WTC11 (cell line): Measurements from ENCODE around the gene WDR55. TPM values are rescaled to one million over a fixed set of nuclear protein-coding genes. Genes with fewer than 3 reads are reported as not detected.
"Not testable (repeated sequence)": the region's sequence is repeated elsewhere in the genome, so short reads cannot be mapped to it uniquely, and the experiment has no call there.

Experiments used
- ATAC-seq: fragments of 200-7000 bp; cut with Tn5 transposase; 2 replicates; pipeline ENCODE4 v1.10.0; 2021; ENCODE audit warnings: mild to moderate bottlenecking, moderate library complexity
- CTCF ChIA-PET: fragments of 300-600 bp; sonication (Branson Sonifier 250); formaldehyde crosslinking; loops from one replicate; lab custom pipeline; 2021; ENCODE audit warnings: antibody characterized with exemption; lab: Charles Lee
- POLR2A ChIA-PET: fragments of 350-600 bp; sonication (Branson Sonifier 250); formaldehyde crosslinking; loops from one replicate; lab custom pipeline; 2021; ENCODE audit warnings: antibody characterized with exemption; lab: Charles Lee
- DNase-seq: peaks from one replicate; pipeline ENCODE4 v3.0.0; 2021; ENCODE audit warnings: low spot score
- H3K27ac Mint-ChIP-seq: 2 replicates; pipeline ENCODE4 v1.8.0; 2021; ENCODE audit warnings: mixed read lengths
- H3K27me3 Mint-ChIP-seq: 2 replicates; pipeline ENCODE4 v1.8.0; 2021; ENCODE audit warnings: low read depth, mild to moderate bottlenecking, moderate library complexity, mixed read lengths
- H3K36me3 Mint-ChIP-seq: 2 replicates; pipeline ENCODE4 v1.8.0; 2021; ENCODE audit warnings: mixed read lengths
- H3K4me1 Mint-ChIP-seq: 2 replicates; pipeline ENCODE4 v1.8.0; 2022; ENCODE audit warnings: mixed read lengths
- H3K4me3 Mint-ChIP-seq: 2 replicates; pipeline ENCODE4 v1.8.0; 2021; ENCODE audit warnings: mild to moderate bottlenecking, moderate library complexity, mixed read lengths
- H3K9me3 Mint-ChIP-seq: 2 replicates; pipeline ENCODE4 v1.8.0; 2021; ENCODE audit warnings: mixed read lengths
- ATF6 ChIP-seq: sonication (generic); formaldehyde crosslinking; IDR thresholded peaks from 2 replicates; pipeline ENCODE4 v1.8.1; 2023; ENCODE audit warnings: mild to moderate bottlenecking, missing genetic modification reagents
- E2F4 ChIP-seq: sonication (generic); formaldehyde crosslinking; IDR thresholded peaks from 2 replicates; pipeline ENCODE4 v1.8.1; 2022; ENCODE audit warnings: low read depth, mild to moderate bottlenecking, moderate library complexity, missing genetic modification reagents, borderline replicate concordance
- ESRRA ChIP-seq: sonication (generic); formaldehyde crosslinking; IDR thresholded peaks from 2 replicates; pipeline ENCODE4 v1.8.1; 2022; ENCODE audit warnings: mild to moderate bottlenecking, missing genetic modification reagents, borderline replicate concordance
- FOXJ3 ChIP-seq: sonication (generic); formaldehyde crosslinking; IDR thresholded peaks from 2 replicates; pipeline ENCODE4 v1.9.0; 2021; ENCODE audit warnings: missing genetic modification reagents, mild to moderate bottlenecking, borderline replicate concordance
- IRF1 ChIP-seq: sonication (generic); formaldehyde crosslinking; IDR thresholded peaks from 2 replicates; pipeline ENCODE4 v1.8.0; 2023; ENCODE audit warnings: missing genetic modification reagents
- SOX15 ChIP-seq: fragments of 250-450 bp; sonication (Bioruptor Pico); IDR thresholded peaks from 2 replicates; pipeline ENCODE4 v1.9.0; 2021; ENCODE audit warnings: mild to moderate bottlenecking
- TEAD4 ChIP-seq: sonication (generic); formaldehyde crosslinking; IDR thresholded peaks from 2 replicates; pipeline ENCODE4 v1.8.0; 2022; ENCODE audit warnings: mild to moderate bottlenecking, missing genetic modification reagents
- ZBTB21 ChIP-seq: sonication (generic); formaldehyde crosslinking; IDR thresholded peaks from 2 replicates; pipeline ENCODE4 v1.8.1; 2023; ENCODE audit warnings: mild to moderate bottlenecking, missing genetic modification reagents, borderline replicate concordance
- ZNF263 ChIP-seq: sonication (generic); formaldehyde crosslinking; IDR thresholded peaks from 2 replicates; pipeline ENCODE4 v1.8.1; 2022; ENCODE audit warnings: low read depth, mild to moderate bottlenecking, moderate library complexity, missing genetic modification reagents
- ZNF317 ChIP-seq: sonication (generic); formaldehyde crosslinking; IDR thresholded peaks from 2 replicates; pipeline ENCODE4 v1.8.1; 2023; ENCODE audit warnings: low read depth, mild to moderate bottlenecking, moderate library complexity, missing genetic modification reagents, borderline replicate concordance
- ZNF423 ChIP-seq: fragments of 250-450 bp; sonication (Bioruptor Pico); IDR thresholded peaks from 2 replicates; pipeline ENCODE4 v2.1.2; 2022; ENCODE audit warnings: mild to moderate bottlenecking, moderate library complexity
- total RNA-seq: library from RNA; stranded (reverse); gene quantifications from 3 replicates; pipeline ENCODE4 v1.2.3, GENCODE V29; 2021
- TF ChIP-seq, protein P1 (sequence below): sonication (generic); formaldehyde crosslinking; IDR thresholded peaks from 2 replicates; pipeline ENCODE4 v1.8.1; 2023; ENCODE audit warnings: mild to moderate bottlenecking, missing genetic modification reagents
- TF ChIP-seq, protein P2 (sequence below): fragments of 200-600 bp; IDR thresholded peaks from 2 replicates; pipeline ENCODE4 v1.8.0; 2022; ENCODE audit warnings: antibody characterized with exemption
- TF ChIP-seq, protein P3 (sequence below): sonication (generic); formaldehyde crosslinking; IDR thresholded peaks from 2 replicates; pipeline ENCODE4 v1.8.0; 2022; ENCODE audit warnings: mild to moderate bottlenecking, missing genetic modification reagents
- TF ChIP-seq, protein P4 (sequence below): fragments of 250-450 bp; sonication (Bioruptor Pico); IDR thresholded peaks from 2 replicates; pipeline ENCODE4 v1.9.0; 2021; ENCODE audit warnings: mild to moderate bottlenecking

WDR55 gene
- total RNA-seq, 1 experiment from 2014 or later, result 25.3 TPM

DNA sequence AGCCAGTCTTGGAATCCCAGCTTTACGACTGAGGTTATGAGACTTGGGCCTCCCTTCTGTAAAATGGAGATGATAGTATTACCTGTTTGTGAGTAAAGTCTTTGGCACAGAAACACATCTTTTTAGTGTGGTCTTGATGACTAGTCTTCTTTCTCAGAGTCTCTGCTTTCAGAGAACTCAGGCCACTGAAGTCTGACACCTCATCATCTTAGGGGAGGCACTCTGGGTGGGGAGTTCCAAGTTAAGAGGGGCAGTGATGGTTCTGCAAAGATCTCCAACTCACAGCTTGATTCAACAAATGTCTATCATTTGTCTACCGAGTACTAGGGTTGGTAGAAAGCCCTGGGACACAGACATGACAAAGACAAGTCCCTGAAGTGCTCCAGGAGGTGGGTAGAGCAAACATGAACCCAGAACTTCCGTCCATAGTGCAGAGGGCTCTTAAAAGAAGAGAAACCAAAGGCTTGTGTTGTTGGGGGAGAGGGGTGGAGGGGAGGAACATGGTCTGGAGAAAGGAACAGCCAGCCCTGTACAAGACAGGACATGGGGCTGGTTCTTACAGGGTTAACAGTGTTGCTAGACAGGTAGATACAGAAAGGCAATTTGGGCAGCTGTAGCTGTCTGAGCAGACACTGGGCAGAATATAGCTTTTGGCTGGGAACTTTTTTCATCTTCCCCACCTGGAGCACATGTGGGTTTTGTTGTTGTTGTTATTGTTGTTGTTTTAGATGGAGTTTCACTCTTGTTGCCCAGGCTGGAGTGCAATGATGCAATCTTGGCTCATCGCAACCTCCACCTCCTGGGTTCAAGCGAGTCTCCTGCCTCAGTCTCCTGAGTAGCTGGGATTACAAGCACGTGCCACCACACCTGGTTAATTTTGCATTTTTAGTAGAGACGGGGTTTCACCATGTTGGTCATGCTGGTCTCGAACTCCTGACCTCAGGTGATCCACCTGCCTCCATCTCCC, 29.1 kb upstream of the WDR55 start (continued):
- TF ChIP-seq, protein P1, sequence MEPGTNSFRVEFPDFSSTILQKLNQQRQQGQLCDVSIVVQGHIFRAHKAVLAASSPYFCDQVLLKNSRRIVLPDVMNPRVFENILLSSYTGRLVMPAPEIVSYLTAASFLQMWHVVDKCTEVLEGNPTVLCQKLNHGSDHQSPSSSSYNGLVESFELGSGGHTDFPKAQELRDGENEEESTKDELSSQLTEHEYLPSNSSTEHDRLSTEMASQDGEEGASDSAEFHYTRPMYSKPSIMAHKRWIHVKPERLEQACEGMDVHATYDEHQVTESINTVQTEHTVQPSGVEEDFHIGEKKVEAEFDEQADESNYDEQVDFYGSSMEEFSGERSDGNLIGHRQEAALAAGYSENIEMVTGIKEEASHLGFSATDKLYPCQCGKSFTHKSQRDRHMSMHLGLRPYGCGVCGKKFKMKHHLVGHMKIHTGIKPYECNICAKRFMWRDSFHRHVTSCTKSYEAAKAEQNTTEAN (CRISPR knock-in tag), result no peak
- no peak for TF ChIP-seq ESRRA (CRISPR knock-in tag)
- TF ChIP-seq, protein P2, sequence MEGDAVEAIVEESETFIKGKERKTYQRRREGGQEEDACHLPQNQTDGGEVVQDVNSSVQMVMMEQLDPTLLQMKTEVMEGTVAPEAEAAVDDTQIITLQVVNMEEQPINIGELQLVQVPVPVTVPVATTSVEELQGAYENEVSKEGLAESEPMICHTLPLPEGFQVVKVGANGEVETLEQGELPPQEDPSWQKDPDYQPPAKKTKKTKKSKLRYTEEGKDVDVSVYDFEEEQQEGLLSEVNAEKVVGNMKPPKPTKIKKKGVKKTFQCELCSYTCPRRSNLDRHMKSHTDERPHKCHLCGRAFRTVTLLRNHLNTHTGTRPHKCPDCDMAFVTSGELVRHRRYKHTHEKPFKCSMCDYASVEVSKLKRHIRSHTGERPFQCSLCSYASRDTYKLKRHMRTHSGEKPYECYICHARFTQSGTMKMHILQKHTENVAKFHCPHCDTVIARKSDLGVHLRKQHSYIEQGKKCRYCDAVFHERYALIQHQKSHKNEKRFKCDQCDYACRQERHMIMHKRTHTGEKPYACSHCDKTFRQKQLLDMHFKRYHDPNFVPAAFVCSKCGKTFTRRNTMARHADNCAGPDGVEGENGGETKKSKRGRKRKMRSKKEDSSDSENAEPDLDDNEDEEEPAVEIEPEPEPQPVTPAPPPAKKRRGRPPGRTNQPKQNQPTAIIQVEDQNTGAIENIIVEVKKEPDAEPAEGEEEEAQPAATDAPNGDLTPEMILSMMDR, result no peak
- TF ChIP-seq, protein P3, sequence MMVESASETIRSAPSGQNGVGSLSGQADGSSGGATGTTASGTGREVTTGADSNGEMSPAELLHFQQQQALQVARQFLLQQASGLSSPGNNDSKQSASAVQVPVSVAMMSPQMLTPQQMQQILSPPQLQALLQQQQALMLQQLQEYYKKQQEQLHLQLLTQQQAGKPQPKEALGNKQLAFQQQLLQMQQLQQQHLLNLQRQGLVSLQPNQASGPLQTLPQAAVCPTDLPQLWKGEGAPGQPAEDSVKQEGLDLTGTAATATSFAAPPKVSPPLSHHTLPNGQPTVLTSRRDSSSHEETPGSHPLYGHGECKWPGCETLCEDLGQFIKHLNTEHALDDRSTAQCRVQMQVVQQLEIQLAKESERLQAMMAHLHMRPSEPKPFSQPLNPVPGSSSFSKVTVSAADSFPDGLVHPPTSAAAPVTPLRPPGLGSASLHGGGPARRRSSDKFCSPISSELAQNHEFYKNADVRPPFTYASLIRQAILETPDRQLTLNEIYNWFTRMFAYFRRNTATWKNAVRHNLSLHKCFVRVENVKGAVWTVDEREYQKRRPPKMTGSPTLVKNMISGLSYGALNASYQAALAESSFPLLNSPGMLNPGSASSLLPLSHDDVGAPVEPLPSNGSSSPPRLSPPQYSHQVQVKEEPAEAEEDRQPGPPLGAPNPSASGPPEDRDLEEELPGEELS (CRISPR knock-in tag), result no peak

- peaks cover 16% of the 10 kb centered on the region for H3K27me3 Mint-ChIP-seq
- CTCF ChIA-PET, result interaction anchor here (1.3 kb wide), 1 partner anchor 278 kb away, joined by 3 read pairs; no protein-coding TSS in a partner anchor
- TF ChIP-seq SOX15 (CRISPR knock-in tag) (no peak), ESRRA (CRISPR knock-in tag) (no peak), E2F4 (CRISPR knock-in tag) (no peak), TEAD4 (CRISPR knock-in tag) (no peak), ZNF317 (no peak), ZBTB21 (CRISPR knock-in tag) (no peak), IRF1 (CRISPR knock-in tag) (no peak), ZNF423 (CRISPR knock-in tag) (no peak), ATF6 (no peak), FOXJ3 (CRISPR knock-in tag) (no peak), ZNF263 (CRISPR knock-in tag) (no peak)
- TF ChIP-seq, protein P4, sequence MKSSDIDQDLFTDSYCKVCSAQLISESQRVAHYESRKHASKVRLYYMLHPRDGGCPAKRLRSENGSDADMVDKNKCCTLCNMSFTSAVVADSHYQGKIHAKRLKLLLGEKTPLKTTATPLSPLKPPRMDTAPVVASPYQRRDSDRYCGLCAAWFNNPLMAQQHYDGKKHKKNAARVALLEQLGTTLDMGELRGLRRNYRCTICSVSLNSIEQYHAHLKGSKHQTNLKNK (CRISPR knock-in tag), result no peak
- H3K36me3 Mint-ChIP-seq, result peaks cover 6% of the 10 kb centered on the region; the same call in 1 of the 2 replicates
- peaks cover 17% of the 10 kb centered on the region for H3K4me1 Mint-ChIP-seq
- H3K4me3 Mint-ChIP-seq, result no peak overlapping the region
- H3K9me3 Mint-ChIP-seq, result peaks cover 10% of the 10 kb centered on the region
- ATAC-seq (no peak), DNase-seq (no peak)
- no peak overlapping the region for H3K27ac Mint-ChIP-seq
- POLR2A ChIA-PET, result interaction anchor here (2.9 kb wide), 1 partner anchor 10 kb away, joined by 11 read pairs; the partner anchor contains the start of genes IK and NDUFA2
These were observed 27.2 kb upstream of the WDR55 start for GRCh38 chr5:140637371-140638100.

DNA sequence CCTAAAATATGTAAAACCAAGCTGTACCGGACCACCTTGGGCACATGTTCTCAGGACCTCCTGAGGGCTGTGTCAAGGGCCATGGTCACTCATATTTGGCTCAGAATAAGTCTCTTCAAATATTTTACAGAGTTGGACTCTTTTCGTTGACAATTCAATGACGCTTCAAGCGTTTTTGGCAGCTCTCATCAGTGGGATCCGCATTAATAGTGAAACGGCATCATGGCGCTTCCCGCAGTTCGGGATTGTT, 25.9 kb upstream of the WDR55 start:
- Mint-ChIP-seq H3K4me1 (peaks cover 17% of the 10 kb centered on the region), H3K4me3 (peak overlapping the region; percentile 88), H3K36me3 (peaks cover 15% of the 10 kb centered on the region), H3K27ac (peak overlapping the region; percentile 87)
- H3K9me3 Mint-ChIP-seq, H3K27me3 Mint-ChIP-seq, ATAC-seq, DNase-seq: not testable (repeated sequence)
- CTCF ChIA-PET, result interaction anchor here (1.3 to 2.3 kb wide), 4 partner anchors 9 to 91 kb away, joined by 3 to 19 read pairs (median 8); partner anchors contain the start of genes EIF4EBP3, IK and NDUFA2
- POLR2A ChIA-PET, result interaction anchor here (0.9 to 2.9 kb wide), 3 partner anchors 9 to 91 kb away, joined by 4 to 11 read pairs (median 7); partner anchors contain the start of genes APBB3, EIF4EBP3, IK and NDUFA2
